GM23338 (cell line): ENCODE data around the gene GCN1.

Experiments
- CTCF ChIP-seq, 2 experiments: fragments of 200-600 bp in 1 of 2; sonication (generic) in 1 of 2; conservative IDR thresholded peaks; 2 replicates each; pipeline versions ENCODE4 v1.5.1 to v1.6.1; 2016 to 2017; ENCODE audit warnings: antibody characterized with exemption in 2 of 2, low read depth in 2 of 2, mild to moderate bottlenecking in 2 of 2, moderate library complexity in 1 of 2
- ETS1 ChIP-seq: IDR thresholded peaks from 2 replicates; pipeline ENCODE4 v1.6.1; 2016; ENCODE audit warnings: antibody characterized with exemption
- POLR2AphosphoS5 ChIP-seq: IDR thresholded peaks from 2 replicates; pipeline ENCODE4 v1.6.1; 2016; ENCODE audit warnings: antibody characterized with exemption, low read depth
- REST ChIP-seq: IDR thresholded peaks from one replicate; pipeline ENCODE4 v1.6.1; 2018; ENCODE audit warnings: antibody characterized with exemption; ENCODE audit not compliant: unreplicated experiment
- ZNF331 ChIP-seq: fragments of 250-450 bp; sonication (Bioruptor Pico); IDR thresholded peaks from 2 replicates; pipeline ENCODE4 v1.5.0; 2020; ENCODE audit warnings: low read depth, mild to moderate bottlenecking, moderate library complexity

- TF ChIP-seq CTCF (conservative IDR thresholded peaks at IDR 0.05; ENCODE audit: low read depth in 2 of 2) = no peak
- no peak for TF ChIP-seq REST
- no peak for TF ChIP-seq POLR2AphosphoS5
- no peak for TF ChIP-seq ETS1
- no peak for TF ChIP-seq ZNF331
These were observed 112.9 kb downstream of the GCN1 start for GRCh38 chr12:120081641-120082040.
